ENCODE measurements around the gene FBXL4.

Gene FBXL4

GRCh38 chr6:98877250-98877649, 70.5 kb downstream of the FBXL4 start:
- no peak for DNase-seq

GRCh38 chr6:98875375-98875774, 72.4 kb downstream of the FBXL4 start:
- DNase-seq, result no peak

DNA sequence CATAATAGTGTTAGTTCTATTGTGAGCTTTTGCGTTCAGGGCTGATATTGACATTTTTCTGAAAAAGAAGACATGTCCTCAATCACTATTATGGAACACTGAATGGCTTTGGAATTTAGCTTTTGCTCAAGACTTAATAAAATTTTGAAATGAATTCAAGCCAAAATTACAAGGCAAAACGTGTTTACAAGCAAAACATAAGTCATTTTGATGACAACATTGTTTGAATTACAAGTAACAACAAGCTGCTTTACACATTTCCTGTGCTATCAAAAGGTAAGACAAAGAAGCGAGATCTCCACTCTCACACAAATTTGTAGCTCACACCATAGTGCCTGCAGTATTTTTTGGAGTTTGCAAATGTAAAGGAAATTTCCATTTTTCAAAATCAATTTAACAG, 75.9 kb downstream of the FBXL4 start:
- no peak for DNase-seq

GRCh38 chr6:98871057-98871456, 76.7 kb downstream of the FBXL4 start:
- DNase-seq, result no peak

- no peak for DNase-seq
These were observed 83.2 kb downstream of the FBXL4 start for GRCh38 chr6:98864497-98864896.

- DNase-seq, result no peak
These were observed 99.1 kb downstream of the FBXL4 start for GRCh38 chr6:98848539-98849242.

DNA sequence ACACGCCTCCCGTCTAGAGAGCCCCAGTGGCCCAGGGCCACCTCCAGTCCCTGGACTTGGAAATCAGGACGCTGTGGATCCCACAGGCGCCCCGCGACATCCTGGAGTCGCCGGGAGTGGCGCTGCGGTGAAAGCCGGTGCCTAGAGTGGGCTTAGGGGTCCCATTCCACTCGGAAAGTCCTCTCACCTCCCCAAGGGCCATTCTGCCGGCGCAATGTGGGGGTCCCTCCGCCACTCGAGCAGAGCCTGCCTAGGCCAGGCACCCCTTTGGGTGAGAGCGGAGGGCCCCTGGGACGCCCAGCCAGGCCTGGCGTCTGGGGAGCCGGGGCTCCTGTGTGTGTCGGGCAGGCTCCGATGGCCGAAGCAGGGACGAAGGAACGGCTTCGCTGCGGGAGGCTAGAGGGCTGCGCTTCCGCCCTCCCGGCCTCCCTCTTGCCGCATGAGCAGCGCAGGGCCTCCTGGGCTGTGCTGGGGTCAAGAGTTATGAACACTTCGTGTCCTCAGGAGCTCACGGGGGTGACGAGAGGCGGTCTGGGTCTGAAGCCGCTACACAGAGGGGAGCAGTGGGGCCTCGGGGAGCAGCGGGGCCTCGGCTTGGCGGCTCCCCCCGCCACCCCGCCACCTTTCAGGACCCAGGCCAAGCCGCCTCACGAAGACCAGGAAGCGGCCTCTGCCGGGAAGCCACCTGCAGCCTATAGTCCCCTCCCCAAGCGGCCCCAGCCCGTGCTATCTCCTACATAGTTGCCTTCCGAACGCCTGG, 99.8 kb downstream of the FBXL4 start:
- no peak for DNase-seq

DNA sequence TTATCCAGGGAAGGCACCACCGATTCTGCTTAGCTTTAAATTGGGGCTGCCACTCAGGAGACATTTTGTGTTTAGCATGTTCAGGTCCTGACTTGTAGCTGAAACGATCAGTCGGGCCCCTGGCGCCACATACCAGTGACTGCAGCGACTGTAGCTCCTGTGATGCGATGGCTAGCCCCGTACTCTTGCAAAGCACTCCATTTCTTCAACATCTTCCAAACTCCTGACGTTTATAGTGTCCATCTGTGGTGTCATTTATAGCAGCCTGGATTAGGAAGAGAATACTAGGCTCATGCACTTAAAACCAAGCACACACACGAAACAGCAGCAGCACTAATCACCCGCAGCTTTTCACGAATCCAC, 100.3 kb downstream of the FBXL4 start:
- no peak for DNase-seq

GRCh38 chr6:98846021-98846380, 101.7 kb downstream of the FBXL4 start:
- DNase-seq, result no peak

GRCh38 chr6:98845211-98846020, 102.3 kb downstream of the FBXL4 start:
- DNase-seq, result peak; percentile 75

GRCh38 chr6:98844244-98845210, 103.2 kb downstream of the FBXL4 start:
- no peak for DNase-seq

GRCh38 chr6:98843271-98844243, 104.2 kb downstream of the FBXL4 start:
- no peak for DNase-seq

DNA sequence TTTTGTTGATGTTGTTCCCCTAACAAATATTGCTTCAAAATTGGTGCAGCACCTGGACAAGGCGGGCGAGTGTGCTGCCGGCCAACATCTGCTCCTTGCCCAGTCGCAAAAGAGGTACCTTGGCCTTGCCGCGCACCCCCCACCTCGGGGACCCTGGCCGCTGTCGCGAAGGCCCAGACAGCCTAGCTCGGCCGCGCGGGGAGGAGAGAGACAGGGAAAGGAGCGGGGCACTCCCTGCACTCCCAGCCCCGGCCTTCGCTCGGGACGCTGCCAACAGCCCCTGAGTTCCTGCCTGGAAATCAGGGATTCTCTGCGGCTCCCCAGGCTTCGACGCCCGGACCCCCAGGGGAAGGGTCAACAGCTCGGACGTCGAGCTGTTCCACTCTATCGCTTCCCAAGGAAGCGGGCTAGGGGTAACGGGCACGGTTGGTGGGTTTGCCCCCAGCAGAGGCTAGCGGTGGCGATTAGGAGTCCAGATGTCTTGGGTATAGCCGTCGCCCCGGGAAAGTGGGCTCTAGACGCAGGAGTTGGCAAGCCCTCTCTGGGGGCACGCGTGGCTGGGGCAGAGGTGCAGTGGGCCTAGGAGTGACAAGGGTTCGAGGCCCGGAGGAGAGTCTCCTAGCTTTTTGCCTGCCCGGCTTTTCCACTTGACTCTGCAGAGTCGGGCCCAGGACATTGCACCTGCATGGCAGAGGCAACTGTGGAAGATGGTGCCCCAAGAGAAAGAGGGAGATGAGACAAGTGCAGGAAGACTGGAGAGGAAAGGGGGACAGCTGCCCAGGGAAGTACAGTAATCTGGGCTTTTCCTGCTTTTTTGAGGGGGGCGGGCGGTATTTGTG, 105.2 kb downstream of the FBXL4 start:
- DNase-seq, result no peak

DNA sequence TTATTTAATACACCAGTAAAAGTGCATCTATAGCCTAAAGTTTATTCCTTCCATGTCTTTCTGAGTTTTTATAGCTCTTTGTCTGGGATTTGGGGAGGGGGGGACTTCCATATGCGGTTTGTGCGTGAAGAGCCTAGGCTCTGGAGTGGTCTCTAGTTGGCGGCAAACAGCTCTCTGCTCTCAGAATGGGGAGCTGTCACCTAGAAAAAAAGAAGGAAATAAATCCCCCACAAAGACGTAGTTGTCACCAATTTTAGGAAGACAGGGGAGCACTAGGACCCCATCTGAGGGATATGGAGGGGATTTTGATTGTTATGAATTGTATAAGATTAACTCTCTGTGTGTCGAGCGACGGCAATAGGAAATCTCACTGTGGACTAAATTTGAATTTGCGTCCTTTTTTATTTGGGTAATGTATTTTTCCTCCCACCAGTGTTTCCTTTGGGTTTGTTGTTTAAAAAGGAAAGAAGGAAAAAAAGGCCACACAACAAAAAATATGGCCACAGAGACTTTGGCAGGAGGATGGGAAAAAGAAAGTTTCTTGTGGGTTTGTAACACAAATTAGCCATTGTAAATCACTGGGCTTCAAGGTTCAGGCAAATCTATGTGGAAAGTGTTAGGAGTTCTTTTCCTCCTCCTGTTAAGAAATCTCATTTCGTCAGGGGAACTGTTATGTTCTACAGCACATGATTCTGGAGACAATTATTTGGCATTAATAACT, 106.0 kb downstream of the FBXL4 start:
- no peak for DNase-seq

DNA sequence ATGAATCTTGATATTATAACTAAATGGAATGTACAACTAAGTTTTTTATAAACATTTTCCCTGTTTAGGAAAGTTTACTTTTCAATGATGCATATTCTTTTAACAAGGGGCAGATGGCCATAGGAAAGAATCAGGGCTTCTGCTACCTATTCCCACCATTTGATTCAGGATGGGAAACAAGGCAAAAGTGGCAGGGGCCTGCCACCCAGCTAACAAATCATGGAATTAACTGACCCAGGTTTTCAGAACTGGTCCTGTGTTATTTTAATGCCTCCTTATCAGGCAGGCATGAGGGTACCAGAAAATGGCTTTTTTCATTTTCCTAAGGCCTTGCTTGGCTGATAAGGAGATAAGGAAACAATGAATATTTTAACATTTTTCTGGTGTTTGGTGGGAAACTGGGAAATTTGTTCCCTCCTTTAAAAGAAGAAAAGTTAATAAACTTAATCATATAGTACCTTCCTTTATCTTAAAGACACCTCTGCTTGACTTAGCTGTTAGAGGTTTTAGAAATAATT, 106.7 kb downstream of the FBXL4 start:
- no peak for DNase-seq

DNA sequence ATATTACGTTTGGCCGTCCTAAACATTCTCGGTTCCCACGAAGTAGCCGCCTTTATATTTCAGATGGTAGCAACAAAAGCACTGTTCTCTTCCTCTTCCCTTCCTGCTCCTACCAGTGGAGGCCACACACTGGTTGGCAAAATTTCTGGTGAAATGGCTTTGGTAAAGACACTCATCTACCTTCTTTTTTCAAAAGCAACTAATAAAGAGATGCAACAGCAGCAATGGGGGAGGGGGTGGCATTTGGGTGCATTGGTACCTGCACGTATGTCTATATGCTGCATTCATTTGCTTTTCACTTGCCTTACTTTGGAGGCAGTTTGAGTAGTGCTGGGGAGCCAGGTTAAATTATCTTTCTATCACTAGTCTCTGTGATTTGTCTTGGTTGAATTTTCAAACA, 107.4 kb downstream of the FBXL4 start:
- no peak for DNase-seq

DNA sequence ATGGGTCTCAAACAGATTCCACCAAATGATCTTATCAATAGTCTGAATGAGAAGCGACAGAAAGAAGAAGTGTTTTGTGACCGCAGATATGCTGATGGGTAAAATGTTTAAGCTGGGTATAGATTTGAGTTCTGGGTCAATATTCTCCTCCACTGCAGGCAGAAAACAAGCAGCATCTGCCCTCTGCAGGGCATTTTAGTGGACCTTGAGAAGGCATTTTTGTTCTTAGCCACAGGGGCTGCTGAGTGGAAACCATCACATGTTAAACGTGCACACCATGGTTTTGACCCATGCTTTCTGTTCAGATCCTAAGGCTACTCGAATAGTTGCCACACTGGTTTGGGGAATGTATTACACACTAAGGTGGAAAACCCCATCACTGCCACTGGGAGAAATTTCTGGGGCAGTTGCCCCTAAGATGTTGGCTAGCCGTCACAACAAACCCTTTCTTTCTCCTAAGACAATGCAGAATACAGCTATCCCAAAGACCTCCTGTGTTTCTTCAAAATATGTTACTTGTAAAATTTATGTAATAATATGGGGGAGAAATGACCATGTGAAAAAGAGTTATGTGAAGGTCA, 107.9 kb downstream of the FBXL4 start:
- DNase-seq, result no peak

DNA sequence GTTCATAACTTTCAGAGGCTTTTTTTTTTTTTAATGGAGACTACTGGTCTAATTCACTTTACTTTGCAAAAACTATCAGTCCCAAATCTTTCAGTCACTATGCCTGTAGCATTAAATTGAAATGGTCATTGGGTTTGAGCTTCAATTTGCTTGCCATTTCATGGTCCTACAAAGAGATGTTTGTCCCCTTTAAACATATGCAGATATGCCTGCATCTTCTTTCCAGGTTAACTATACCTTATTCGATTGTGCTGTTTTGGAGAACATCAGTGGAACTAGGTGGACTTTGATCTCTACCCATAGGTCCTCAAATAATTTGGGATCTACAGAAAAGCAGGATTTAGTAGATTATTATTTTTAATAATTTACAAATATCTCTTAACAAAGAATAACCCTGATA, 108.8 kb downstream of the FBXL4 start:
- no peak for DNase-seq

- no peak for DNase-seq
These were observed 109.7 kb downstream of the FBXL4 start for GRCh38 chr6:98838032-98838431.

All from activated T-cell treated with anti-CD3 and anti-CD28 coated beads, Interleukin-2, amount 50 U/mL, for 1 hour (primary cell).